Fibroblast of pulmonary artery (primary cell): ENCODE results near the gene MAP1LC3B.

ENCODE experiments used
- DNase-seq: peaks from one replicate; pipeline ENCODE4 v3.0.0-alpha.2; 2010; ENCODE audit warnings: low read depth
- H3K4me3 ChIP-seq: replicated peaks from 2 replicates; pipeline ENCODE4 v1.5.1; 2011; ENCODE audit warnings: low read depth, mild to moderate bottlenecking, control low read depth, low read length, moderate library complexity
- CTCF ChIP-seq: IDR thresholded peaks from 2 replicates; pipeline ENCODE4 v1.5.1; 2011; ENCODE audit warnings: mild to moderate bottlenecking, control low read depth, low read length, inconsistent platforms; ENCODE audit errors: missing control alignments

Gene MAP1LC3B

GRCh38 chr16:87417528-87417910 is 25.4 kb downstream of the MAP1LC3B start:
- TF ChIP-seq CTCF = no peak
- DNase-seq = no peak

DNA sequence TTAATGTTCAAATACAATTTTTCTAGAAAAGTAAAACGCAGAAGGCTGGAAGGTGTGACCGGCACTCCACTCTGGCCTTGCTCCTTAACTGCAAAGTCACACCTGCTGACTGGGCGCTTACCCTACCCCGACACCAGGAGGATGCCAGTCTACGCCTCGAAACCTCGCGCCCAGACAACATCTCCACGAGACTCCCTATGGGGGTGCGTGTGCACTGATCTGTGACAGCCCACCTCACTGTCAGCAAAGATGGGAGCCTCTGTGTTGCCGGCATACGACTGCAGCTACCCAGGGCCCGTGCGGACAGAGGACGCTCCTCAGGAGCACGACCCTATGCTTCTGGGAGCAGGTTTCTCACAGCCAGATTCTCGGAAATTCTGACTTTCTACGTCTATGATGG is 26.1 kb downstream of the MAP1LC3B start:
- H3K4me3 ChIP-seq = no peak overlapping the region
- DNase-seq = no peak
- no peak for TF ChIP-seq CTCF

More at GRCh38 chr16:87417528-87417910, 25.4 kb downstream of the MAP1LC3B start:
- H3K4me3 ChIP-seq = no peak overlapping the region

DNA sequence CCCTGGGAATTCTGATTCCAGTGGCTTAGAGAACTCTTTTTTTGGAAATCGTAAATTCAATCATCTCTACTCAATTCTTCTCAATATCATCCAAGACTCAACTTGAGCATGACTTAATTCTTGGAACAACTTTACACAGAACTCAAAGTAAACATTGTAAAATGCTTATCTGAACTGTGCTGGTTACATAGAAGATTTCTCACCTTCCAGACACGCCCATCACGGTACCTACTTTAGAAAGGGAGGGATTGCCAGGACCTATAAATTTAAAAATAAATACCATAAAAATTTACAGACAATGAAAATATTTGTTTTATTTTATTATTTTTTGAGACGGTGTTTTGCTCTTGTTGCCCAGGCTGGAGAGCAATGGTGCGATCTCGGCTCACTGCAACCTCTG is 26.5 kb downstream of the MAP1LC3B start:
- DNase-seq = no peak
- no peak for TF ChIP-seq CTCF
- H3K4me3 ChIP-seq = no peak overlapping the region

- no peak overlapping the region for H3K4me3 ChIP-seq
- DNase-seq = no peak
- peak; percentile 15 for TF ChIP-seq CTCF
Measured at GRCh38 chr16:87420026-87421002, 28.2 kb downstream of the MAP1LC3B start.

GRCh38 chr16:87421003-87421912 is 29.1 kb downstream of the MAP1LC3B start:
- DNase-seq = no peak
- no peak for TF ChIP-seq CTCF
- no peak overlapping the region for H3K4me3 ChIP-seq

GRCh38 chr16:87422106-87422505 is 30.0 kb downstream of the MAP1LC3B start:
- H3K4me3 ChIP-seq = no peak overlapping the region
- TF ChIP-seq CTCF = no peak
- no peak for DNase-seq
